ENCODE measurements around the gene UBE2E1. TPM values are rescaled to one million over a fixed set of nuclear protein-coding genes. Genes with fewer than 3 reads are reported as not detected.
"Not testable (repeated sequence)": the region's sequence is repeated elsewhere in the genome, so short reads cannot be mapped to it uniquely, and the experiment has no call there.

Gene UBE2E1
- total RNA-seq, 4 donors from 2014 or later = 89.4 to 153 (median 121) TPM

DNA sequence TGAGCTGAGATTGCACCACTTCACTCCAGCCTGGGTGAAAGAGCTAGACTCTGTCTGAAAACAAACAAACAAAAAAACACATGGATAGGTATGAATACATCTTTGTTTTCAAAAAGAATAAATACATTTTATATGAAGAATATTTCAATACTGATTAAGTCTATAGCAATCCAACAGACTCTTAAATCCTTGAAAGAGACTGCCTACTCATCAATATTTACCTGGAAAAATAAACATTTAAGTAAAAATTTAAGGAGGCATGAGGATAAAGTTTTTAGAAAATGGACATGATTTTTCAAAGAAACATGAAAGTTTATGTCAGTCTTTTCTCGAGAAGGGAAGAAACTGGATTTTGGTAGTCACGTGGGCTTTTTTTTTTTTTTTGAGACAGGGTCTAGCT lies 105.6 kb downstream of the UBE2E1 start:
- peaks cover 0 to 27% (median 0%) of the 10 kb centered on the region in 3 donors for H3K4me1 ChIP-seq
- WGBS, 2 donors (ENCODE audit: low coverage in 1 of 2) = 57 to 96% methylated on average over 2 of the region's 2 CpGs
- peaks cover 0 to 42% of the 10 kb centered on the region in 2 donors for H3K36me3 ChIP-seq
- H3K27ac ChIP-seq = no peak overlapping the region
- TF ChIP-seq EP300 (IDR thresholded peaks at IDR 0.05) = no peak
- no peak for TF ChIP-seq POLR2AphosphoS5 (IDR thresholded peaks at IDR 0.05)
- no peak for TF ChIP-seq POLR2A (IDR thresholded peaks at IDR 0.05)
- no peak overlapping the region for H3K4me3 ChIP-seq
- H3K27me3 ChIP-seq = no peaks in the 10 kb centered on the region
- H3K9me3 ChIP-seq = no peaks in the 10 kb centered on the region
- no peak for ATAC-seq

GRCh38 chr3:23912335-23912734 lies 106.6 kb downstream of the UBE2E1 start:
- H3K27ac ChIP-seq, H3K4me3 ChIP-seq, H3K9me3 ChIP-seq, ATAC-seq, H3K27me3 ChIP-seq: not testable (repeated sequence)
- peaks cover 0 to 28% (median 0%) of the 10 kb centered on the region in 3 donors for H3K4me1 ChIP-seq
- WGBS, 2 donors (ENCODE audit: low coverage in 1 of 2) = 90 to 100% methylated on average over 1 to 2 of the region's 3 CpGs
- H3K36me3 ChIP-seq = peaks cover 0 to 35% of the 10 kb centered on the region in 2 donors

GRCh38 chr3:23913182-23913581 lies 107.4 kb downstream of the UBE2E1 start:
- H3K4me1 ChIP-seq = peaks cover 0 to 32% (median 1%) of the 10 kb centered on the region in 3 donors
- ATAC-seq = no peak
- no peak overlapping the region for H3K27ac ChIP-seq
- no peak overlapping the region for H3K4me3 ChIP-seq
- 64 to 81% methylated on average over 1 of the region's 1 CpG for WGBS, 2 donors (ENCODE audit: low coverage in 1 of 2)
- H3K27me3 ChIP-seq = no peaks in the 10 kb centered on the region
- H3K9me3 ChIP-seq = no peaks in the 10 kb centered on the region
- peaks cover 0 to 34% of the 10 kb centered on the region in 2 donors for H3K36me3 ChIP-seq
- TF ChIP-seq CTCF (IDR thresholded peaks at IDR 0.05) (no peak), EP300 (IDR thresholded peaks at IDR 0.05) (no peak), POLR2A (IDR thresholded peaks at IDR 0.05) (no peak), POLR2AphosphoS5 (IDR thresholded peaks at IDR 0.05) (no peak)

DNA sequence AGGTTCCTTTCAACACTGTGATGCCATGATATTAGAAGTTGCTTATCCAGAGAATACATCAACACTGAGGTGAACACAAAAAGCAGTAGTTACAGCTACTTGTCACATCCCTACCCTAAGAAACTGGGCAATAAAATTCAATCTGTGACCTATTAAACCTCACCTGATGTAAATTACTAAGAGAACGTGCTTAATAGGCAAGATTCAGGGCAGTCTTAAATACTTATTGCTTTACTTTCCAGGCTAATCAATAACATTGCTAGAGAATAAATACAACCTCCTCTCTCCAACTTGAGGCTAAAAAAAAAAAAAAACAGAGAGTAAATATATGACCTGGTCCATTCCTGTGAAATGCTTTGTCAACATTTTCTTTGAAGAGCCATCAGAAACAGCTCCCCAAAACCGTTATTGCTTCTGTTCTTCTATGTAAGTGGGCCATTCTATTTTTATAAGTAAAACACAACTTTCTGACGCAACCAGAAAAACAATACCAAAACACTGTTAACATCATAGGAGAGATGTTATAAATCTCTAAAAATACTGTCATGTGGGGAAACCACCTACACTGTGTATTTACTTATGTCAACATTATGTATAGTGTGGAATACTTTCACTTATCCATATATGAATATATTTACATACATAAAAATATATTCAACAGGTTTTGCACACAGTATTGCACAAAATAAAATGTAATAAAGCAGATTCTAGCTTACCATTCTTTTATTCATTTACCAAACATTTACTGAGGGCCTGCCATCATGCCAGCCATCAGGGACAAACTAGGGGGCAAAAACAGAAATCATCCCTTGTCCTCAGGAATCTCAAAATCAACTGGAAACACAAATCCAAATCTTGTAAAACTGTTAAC lies 108.4 kb downstream of the UBE2E1 start:
- H3K4me1 ChIP-seq = peaks cover 3 to 41% (median 9%) of the 10 kb centered on the region in 3 donors
- TF ChIP-seq POLR2AphosphoS5 (IDR thresholded peaks at IDR 0.05) = no peak
- TF ChIP-seq EP300 (IDR thresholded peaks at IDR 0.05) = no peak
- no peak for TF ChIP-seq CTCF (IDR thresholded peaks at IDR 0.05)
- no peak for TF ChIP-seq POLR2A (IDR thresholded peaks at IDR 0.05)
- WGBS, 2 donors (ENCODE audit: low coverage in 1 of 2) = 76 to 82% methylated on average over 2 to 3 of the region's 3 CpGs
- H3K27ac ChIP-seq = no peak overlapping the region
- H3K27me3 ChIP-seq = no peaks in the 10 kb centered on the region
- peaks cover 0 to 34% of the 10 kb centered on the region in 2 donors for H3K36me3 ChIP-seq
- no peak overlapping the region for H3K4me3 ChIP-seq
- no peak for ATAC-seq
- no peaks in the 10 kb centered on the region for H3K9me3 ChIP-seq

GRCh38 chr3:23915537-23916108 lies 109.9 kb downstream of the UBE2E1 start:
- H3K27ac ChIP-seq = peak overlapping the region in 2 of 4 donors; percentile 95 to 97
- WGBS, 2 donors (ENCODE audit: low coverage in 1 of 2) = 49 to 66% methylated on average over 4 to 7 of the region's 7 CpGs
- TF ChIP-seq POLR2A (IDR thresholded peaks at IDR 0.05) (no peak), POLR2AphosphoS5 (IDR thresholded peaks at IDR 0.05) (no peak), EP300 (IDR thresholded peaks at IDR 0.05) (no peak), CTCF (IDR thresholded peaks at IDR 0.05) (no peak)
- H3K27me3 ChIP-seq = no peaks in the 10 kb centered on the region
- peaks cover 0 to 34% of the 10 kb centered on the region in 2 donors for H3K36me3 ChIP-seq
- peaks cover 3 to 56% (median 9%) of the 10 kb centered on the region in 3 donors for H3K4me1 ChIP-seq
- H3K4me3 ChIP-seq = peak overlapping the region; percentile 61 to 94
- no peak for ATAC-seq
- H3K9me3 ChIP-seq = no peaks in the 10 kb centered on the region

Measured in gastroesophageal sphincter (tissue), 4 donors.